Measurements from ENCODE around the gene ZNF446. TPM values are rescaled to one million over a fixed set of nuclear protein-coding genes. Genes with fewer than 3 reads are reported as not detected.

ZNF446 gene
- total and polyA plus RNA-seq, 9 of the 15 experiments (the other 6 are each of a cell fraction or from before 2014, with no cell fraction given): 0.07 to 4.8 (median 1.2) TPM

DNA sequence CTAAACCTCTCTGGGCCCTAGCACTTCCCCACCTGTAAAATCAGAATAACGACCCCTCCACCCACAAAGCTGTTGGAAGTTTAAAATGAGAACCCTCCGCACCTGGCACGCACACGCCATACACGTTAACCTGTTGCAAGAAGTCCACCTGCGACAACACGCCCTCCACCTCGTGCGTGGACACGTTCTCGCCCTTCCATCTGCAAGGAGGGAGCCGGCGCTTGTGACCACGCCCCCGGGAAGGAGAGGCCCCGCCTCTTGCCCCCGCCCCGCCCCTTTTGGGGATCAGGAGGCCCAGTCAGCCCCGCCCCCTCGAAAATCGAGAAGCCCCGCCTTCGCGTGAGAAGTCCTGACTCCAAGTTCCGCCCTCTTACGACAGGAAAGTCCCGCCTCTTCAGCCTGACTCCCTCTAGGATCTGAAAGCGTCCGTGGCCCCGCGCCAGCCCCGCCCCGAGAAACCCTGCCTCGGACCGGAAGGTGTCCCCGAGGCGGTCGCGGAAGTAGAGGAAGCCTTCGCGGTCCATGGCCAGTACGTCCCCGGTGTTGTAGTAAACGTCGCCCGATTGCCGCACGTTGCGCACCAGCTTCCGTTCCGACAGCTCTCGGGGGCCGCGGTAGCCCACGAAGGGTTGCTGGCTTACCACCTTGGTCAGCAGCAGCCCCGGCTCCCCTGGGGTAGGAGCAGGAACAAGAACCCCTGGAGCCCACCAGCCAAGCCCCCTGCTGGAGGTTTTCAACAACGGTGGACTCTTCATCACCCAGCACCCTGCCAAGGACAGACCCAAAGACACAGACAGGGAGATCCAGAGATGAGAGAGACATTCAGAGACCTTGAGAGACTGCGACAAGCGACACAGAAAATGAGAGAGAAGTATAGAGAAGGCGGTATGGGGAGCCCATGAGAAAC, 23.1 kb downstream of the ZNF446 start (continued):
- TF ChIP-seq ZEB2 (IDR thresholded peaks at IDR 0.05): peak; percentile 99
- peak; percentile 86 for TF ChIP-seq ETV1 (tag; conservative IDR thresholded peaks at IDR 0.05; ENCODE audit: low read depth)
- no peak for TF ChIP-seq FOXJ3 (CRISPR knock-in tag; IDR thresholded peaks at IDR 0.05)
- TF ChIP-seq POLR2H (tag; IDR thresholded peaks at IDR 0.05; ENCODE audit: low read depth): no peak
- no peak for TF ChIP-seq ZNF134 (CRISPR knock-in tag; conservative IDR thresholded peaks at IDR 0.05)
- TF ChIP-seq ZNF282 (CRISPR knock-in tag; IDR thresholded peaks at IDR 0.05): no peak
- peak; percentile 50 for TF ChIP-seq NUFIP1 (IDR thresholded peaks at IDR 0.05; ENCODE audit: partially characterized antibody)
- TF ChIP-seq ZC3H8 (IDR thresholded peaks at IDR 0.05): 0 out of 2 replicates have a peak, but pooled peaks have one; percentile 65
- TF ChIP-seq POLR2AphosphoS2 (IDR thresholded peaks at IDR 0.05; ENCODE audit: low read length): no peak
- TF ChIP-seq CUX1 (CRISPR knock-in tag; IDR thresholded peaks at IDR 0.05): no peak
- TF ChIP-seq MCM7 (IDR thresholded peaks at IDR 0.05): no peak
- peak in 1 of 2 experiments; percentile 56; a peak in 1 of 4 replicates for TF ChIP-seq NONO (IDR thresholded peaks at IDR 0.05; ENCODE audit: low read depth in 2 of 2, low read length in 1 of 2)
- TF ChIP-seq ZNF518B (CRISPR knock-in tag; IDR thresholded peaks at IDR 0.05): no peak
- no peak for TF ChIP-seq COPS2 (conservative IDR thresholded peaks at IDR 0.05)
- peak; percentile 86 to 93 for TF ChIP-seq MAZ (CRISPR knock-in tag; conservative IDR thresholded peaks at IDR 0.05 in 1 of 2, IDR thresholded peaks at IDR 0.05 in 1 of 2)
- no peak for TF ChIP-seq SAP30 (IDR thresholded peaks at IDR 0.05; ENCODE audit: borderline replicate concordance, insufficient read depth, low read depth, low read length, poor library complexity, severe bottlenecking)
- TF ChIP-seq ZNF586 (CRISPR knock-in tag; conservative IDR thresholded peaks at IDR 0.05): no peak
